ENCODE data around the gene ENO1. TPM values are rescaled to one million over a fixed set of nuclear protein-coding genes. Genes with fewer than 3 reads are reported as not detected.
"Not testable (repeated sequence)": the region's sequence is repeated elsewhere in the genome, so short reads cannot be mapped to it uniquely, and the experiment has no call there.

Gene ENO1
- 444 and 493 TPM in 2 replicates for total RNA-seq
- long read RNA-seq, transcript ENO1-201 (12 exons, 1,781 nt) = major isoform, 6,394 of 6,568 reads
- long read RNA-seq, partial matches to known transcripts = 27 of 6,568 reads
- long read RNA-seq, other reads (novel, unspliced or antisense) = 142 of 6,568 reads

DNA sequence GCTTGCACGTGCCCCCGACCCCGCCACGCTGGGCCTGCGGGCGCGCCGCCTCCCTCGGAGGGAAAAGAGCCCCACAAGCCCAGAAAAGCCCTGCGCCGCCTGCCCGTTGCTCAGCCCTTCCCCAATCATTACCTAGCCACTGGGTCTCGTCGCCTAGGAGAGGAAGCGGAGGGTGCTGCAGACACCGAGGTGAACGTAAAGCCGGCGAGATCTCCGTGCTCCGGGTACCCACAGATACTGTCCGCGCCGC lies at the start of gene ENO1:
TSS of gene ENO1 (minus strand) at position 239 of the 250 bp plus-strand sequence. CDS start 3,778 bp downstream, outside the sequence.
- Mint-ChIP-seq H3K4me1 (ENCODE audit: low read depth) (peaks cover 29% of the 10 kb centered on the region), H3K36me3 (ENCODE audit: insufficient read depth) (peaks cover 9% of the 10 kb centered on the region)

DNA sequence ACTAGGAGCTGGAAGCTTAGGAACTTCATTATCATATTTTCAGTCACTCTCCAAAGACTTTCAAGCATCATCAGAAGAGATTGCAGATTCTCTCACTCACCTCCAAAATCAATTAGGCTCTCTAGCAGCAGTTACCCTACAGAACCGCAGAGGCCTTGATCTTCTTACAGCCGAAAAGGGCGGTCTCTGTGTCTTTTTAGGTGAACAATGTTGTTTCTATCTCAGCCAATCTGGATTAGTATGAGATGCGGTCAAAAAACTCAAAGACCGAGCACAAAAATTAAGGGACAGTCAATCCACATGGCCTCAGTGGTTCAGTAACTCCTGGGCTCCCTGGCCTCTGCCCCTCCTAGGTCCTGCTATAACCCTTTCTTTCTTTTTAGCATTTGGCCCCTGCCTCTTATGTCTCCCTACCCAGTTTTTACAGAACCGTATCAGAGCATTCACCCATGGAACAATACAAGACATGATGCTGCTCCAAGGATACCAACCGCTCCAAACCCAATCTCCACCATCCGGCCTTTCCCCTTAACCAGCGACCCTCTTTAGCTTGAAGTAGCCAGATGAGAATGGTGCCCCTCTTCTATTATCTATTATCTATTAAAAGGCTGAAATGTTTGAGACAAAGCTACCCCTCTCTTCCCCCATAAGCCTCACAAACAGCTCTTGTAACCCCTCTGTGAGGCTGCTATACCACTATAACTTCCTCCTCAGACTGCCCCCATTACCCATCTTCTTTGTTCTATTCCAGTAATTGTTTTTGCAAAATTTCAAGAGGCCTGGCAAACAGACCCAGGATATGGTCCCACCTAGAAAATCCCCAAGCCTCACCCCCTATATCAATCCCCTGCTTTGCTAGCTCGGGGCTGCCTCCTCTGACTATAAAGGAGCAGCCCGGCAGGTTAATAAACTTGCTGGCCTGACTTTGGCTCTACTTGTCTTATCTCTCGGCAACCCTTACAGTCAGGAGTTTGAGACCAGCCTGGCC lies 48.5 kb upstream of the ENO1 start:
- H3K9me3 Mint-ChIP-seq (ENCODE audit: low read depth) = no peaks in the 10 kb centered on the region
- no peaks in the 10 kb centered on the region for H3K4me1 Mint-ChIP-seq (ENCODE audit: low read depth)
- TF ChIP-seq, protein P1, sequence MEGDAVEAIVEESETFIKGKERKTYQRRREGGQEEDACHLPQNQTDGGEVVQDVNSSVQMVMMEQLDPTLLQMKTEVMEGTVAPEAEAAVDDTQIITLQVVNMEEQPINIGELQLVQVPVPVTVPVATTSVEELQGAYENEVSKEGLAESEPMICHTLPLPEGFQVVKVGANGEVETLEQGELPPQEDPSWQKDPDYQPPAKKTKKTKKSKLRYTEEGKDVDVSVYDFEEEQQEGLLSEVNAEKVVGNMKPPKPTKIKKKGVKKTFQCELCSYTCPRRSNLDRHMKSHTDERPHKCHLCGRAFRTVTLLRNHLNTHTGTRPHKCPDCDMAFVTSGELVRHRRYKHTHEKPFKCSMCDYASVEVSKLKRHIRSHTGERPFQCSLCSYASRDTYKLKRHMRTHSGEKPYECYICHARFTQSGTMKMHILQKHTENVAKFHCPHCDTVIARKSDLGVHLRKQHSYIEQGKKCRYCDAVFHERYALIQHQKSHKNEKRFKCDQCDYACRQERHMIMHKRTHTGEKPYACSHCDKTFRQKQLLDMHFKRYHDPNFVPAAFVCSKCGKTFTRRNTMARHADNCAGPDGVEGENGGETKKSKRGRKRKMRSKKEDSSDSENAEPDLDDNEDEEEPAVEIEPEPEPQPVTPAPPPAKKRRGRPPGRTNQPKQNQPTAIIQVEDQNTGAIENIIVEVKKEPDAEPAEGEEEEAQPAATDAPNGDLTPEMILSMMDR (IDR thresholded peaks at IDR 0.05; ENCODE audit: unreplicated experiment) = no peak
- no peak for DNase-seq (ENCODE audit: low spot score, unreplicated experiment)
- H3K27ac Mint-ChIP-seq = no peak overlapping the region
- H3K4me3 Mint-ChIP-seq (ENCODE audit: low read depth) = no peak overlapping the region
- no peaks in the 10 kb centered on the region for H3K27me3 Mint-ChIP-seq
- no peaks in the 10 kb centered on the region for H3K36me3 Mint-ChIP-seq (ENCODE audit: insufficient read depth)

More for the DNA sequence above, at the start of gene ENO1:
- DNase-seq (ENCODE audit: low spot score, unreplicated experiment) = no peak
- no peaks in the 10 kb centered on the region for H3K9me3 Mint-ChIP-seq (ENCODE audit: low read depth)
- H3K27ac Mint-ChIP-seq = peak within 1 kb of the TSS; percentile 97
- TF ChIP-seq, protein P1 (IDR thresholded peaks at IDR 0.05; ENCODE audit: unreplicated experiment) = no peak
- peak within 1 kb of the TSS; percentile 90 for H3K4me3 Mint-ChIP-seq (ENCODE audit: low read depth)
- H3K27me3 Mint-ChIP-seq = no peaks in the 10 kb centered on the region

DNA sequence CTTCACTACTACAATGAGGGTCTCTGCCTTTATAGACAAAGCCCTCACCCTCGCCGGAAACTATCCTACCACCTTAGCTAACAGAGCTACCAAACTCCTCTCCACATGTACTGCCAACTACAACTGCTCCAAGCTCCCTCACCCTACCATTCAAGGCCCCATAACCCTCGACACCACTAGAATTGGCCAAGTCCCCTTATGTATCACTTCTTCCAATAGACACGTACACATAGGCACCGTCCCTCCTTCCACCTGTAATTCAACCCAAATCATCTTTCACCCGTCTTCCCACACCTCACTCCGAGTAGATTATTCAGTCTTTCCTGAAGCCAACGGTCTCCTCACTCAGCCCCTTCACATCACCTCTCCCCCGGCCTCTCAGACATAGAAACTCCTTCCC lies 47.5 kb upstream of the ENO1 start:
- no peaks in the 10 kb centered on the region for H3K9me3 Mint-ChIP-seq (ENCODE audit: low read depth)
- TF ChIP-seq, protein P1 (IDR thresholded peaks at IDR 0.05; ENCODE audit: unreplicated experiment) = no peak
- H3K27ac Mint-ChIP-seq = no peak overlapping the region
- H3K4me3 Mint-ChIP-seq (ENCODE audit: low read depth) = no peak overlapping the region
- peaks cover 6% of the 10 kb centered on the region for H3K27me3 Mint-ChIP-seq
- DNase-seq (ENCODE audit: low spot score, unreplicated experiment) = no peak
- no peaks in the 10 kb centered on the region for H3K36me3 Mint-ChIP-seq (ENCODE audit: insufficient read depth)
- no peaks in the 10 kb centered on the region for H3K4me1 Mint-ChIP-seq (ENCODE audit: low read depth)

DNA sequence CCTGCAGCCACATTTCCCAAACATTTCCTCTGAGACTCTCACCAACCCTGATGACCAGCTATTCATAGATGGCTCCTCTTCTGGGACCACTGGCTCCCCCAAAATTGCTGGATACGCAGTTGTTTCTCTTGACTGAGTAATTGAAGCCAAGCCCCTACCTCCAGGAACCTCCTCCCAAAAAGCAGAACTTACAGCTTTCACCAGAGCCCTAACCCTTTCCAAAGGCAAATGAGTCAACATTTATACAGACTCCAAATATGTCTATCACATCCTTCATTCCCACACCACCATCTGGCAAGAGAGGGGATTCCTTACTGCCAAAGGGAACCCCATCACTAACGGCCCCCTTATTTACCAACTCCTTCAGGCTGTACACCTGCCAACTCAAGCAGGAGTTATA lies 46.9 kb upstream of the ENO1 start:
- no peaks in the 10 kb centered on the region for H3K4me1 Mint-ChIP-seq (ENCODE audit: low read depth)
- no peak for DNase-seq (ENCODE audit: low spot score, unreplicated experiment)
- no peak overlapping the region for H3K27ac Mint-ChIP-seq
- H3K9me3 Mint-ChIP-seq (ENCODE audit: low read depth) = no peaks in the 10 kb centered on the region
- H3K4me3 Mint-ChIP-seq (ENCODE audit: low read depth) = no peak overlapping the region
- TF ChIP-seq, protein P1 (IDR thresholded peaks at IDR 0.05; ENCODE audit: unreplicated experiment) = no peak
- H3K36me3 Mint-ChIP-seq (ENCODE audit: insufficient read depth) = no peaks in the 10 kb centered on the region
- H3K27me3 Mint-ChIP-seq = peaks cover 6% of the 10 kb centered on the region

DNA sequence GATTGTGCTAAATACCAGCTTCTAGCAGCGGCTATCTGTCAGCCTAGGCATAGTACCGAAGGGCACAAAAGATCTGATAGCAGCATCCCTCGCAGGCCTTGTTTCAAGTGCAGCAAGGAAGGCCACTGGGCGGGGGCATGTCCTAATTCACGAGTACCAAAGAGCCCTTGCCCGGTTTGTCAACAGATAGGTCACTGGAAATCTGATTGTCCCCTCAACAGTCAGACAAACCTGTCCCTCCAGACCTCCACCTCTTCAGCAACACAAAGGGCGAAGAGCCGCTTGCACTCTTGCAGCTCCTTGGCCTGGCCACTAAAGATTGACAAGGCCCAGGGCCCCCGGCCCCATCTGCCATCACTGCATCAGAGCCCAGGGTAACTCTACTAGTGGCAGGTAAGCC lies 44.5 kb upstream of the ENO1 start:
- Mint-ChIP-seq H3K27me3 (peaks cover 6% of the 10 kb centered on the region), H3K9me3 (ENCODE audit: low read depth) (no peaks in the 10 kb centered on the region), H3K27ac (no peak overlapping the region), H3K36me3 (ENCODE audit: insufficient read depth) (no peaks in the 10 kb centered on the region), H3K4me3 (ENCODE audit: low read depth) (no peak overlapping the region), H3K4me1 (ENCODE audit: low read depth) (peaks cover 1% of the 10 kb centered on the region)
- DNase-seq (ENCODE audit: low spot score, unreplicated experiment) = no peak
- TF ChIP-seq, protein P1 (IDR thresholded peaks at IDR 0.05; ENCODE audit: unreplicated experiment) = no peak

DNA sequence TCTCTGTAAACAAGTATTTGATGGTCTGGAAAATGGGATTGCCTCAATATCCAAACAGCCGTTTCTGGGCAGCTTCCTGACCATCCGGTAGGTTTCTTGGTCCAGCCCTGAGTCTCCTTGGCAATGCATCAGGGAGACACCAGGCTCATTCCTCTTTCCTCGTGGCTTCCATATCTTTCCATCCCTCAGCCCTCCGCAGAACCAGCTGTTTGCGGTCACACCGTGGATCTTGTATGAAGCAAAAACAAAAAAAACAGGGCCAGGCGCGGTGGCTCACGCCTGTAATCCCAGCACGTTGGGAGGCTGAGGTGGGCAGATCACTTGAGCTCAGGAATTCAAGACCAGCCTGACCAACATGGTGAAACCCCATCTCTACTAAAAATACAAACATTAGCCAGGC lies 39.0 kb upstream of the ENO1 start:
- Mint-ChIP-seq H3K4me1 (ENCODE audit: low read depth) (peaks cover 15% of the 10 kb centered on the region), H3K27me3 (peaks cover 12% of the 10 kb centered on the region)
- H3K27ac Mint-ChIP-seq; H3K36me3 Mint-ChIP-seq (ENCODE audit: insufficient read depth); H3K9me3 Mint-ChIP-seq (ENCODE audit: low read depth); H3K4me3 Mint-ChIP-seq (ENCODE audit: low read depth); DNase-seq (ENCODE audit: low spot score, unreplicated experiment): not testable (repeated sequence)
